Measurements from ENCODE around the gene PARD3B.

PARD3B gene

GRCh38 chr2:205078762-205079161 is 533.5 kb downstream of the PARD3B start:
- Histone ChIP-seq H3K4me1 (ENCODE audit: low read length) (no peaks in the 10 kb centered on the region), H3K9me3 (replicated peaks; ENCODE audit: insufficient read depth, low read length) (no peaks in the 10 kb centered on the region), H3K9me2 (replicated peaks; ENCODE audit: insufficient read depth, low read length) (no peaks in the 10 kb centered on the region), H3K36me3 (replicated peaks; ENCODE audit: insufficient read depth, low read length) (no peaks in the 10 kb centered on the region), H3K9ac (ENCODE audit: low read length) (no peak overlapping the region), H3F3A (ENCODE audit: insufficient read depth, low read length) (no peaks in the 10 kb centered on the region), H3K79me2 (ENCODE audit: low read length) (no peaks in the 10 kb centered on the region), H2AFZ (ENCODE audit: low read length) (no peak overlapping the region), H4K20me1 (ENCODE audit: insufficient read depth, low read length) (no peaks in the 10 kb centered on the region), H3K4me2 (ENCODE audit: low read depth, low read length) (no peak overlapping the region), H3K4me3 (ENCODE audit: low read length) (no peak overlapping the region), H3K27me3 (replicated peaks; ENCODE audit: insufficient read depth, low read length) (no peaks in the 10 kb centered on the region), H3K27ac (ENCODE audit: low read length) (no peak overlapping the region)
- TF ChIP-seq CTCF (IDR thresholded peaks at IDR 0.05; ENCODE audit: low read length) (no peak), EZH2phosphoT487 (IDR thresholded peaks at IDR 0.05; ENCODE audit: low read length) (no peak), EZH2 (optimal IDR thresholded peaks at IDR 0.05; ENCODE audit: low read depth, low read length) (no peak)
- no peak for DNase-seq

DNA sequence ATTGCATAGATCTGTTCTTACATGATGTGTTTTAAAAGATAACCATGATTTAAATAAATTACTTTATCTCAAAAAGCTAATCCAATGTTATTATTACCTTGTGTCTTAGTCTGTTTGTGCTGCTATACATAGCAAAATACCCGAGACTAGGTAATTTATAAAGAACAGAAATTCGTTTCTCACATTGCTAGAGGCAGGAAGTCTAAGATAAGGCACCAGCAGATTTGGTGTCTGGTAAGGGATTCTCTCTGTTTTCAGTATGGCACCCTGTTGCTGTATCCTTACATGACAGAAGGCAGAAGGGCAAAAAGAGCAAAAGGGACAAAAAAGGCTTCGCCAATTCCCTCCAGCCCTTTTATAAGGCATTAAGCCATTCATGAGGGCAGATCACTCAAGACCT is 533.9 kb downstream of the PARD3B start:
- H4K20me1 ChIP-seq (ENCODE audit: insufficient read depth, low read length): no peaks in the 10 kb centered on the region
- no peaks in the 10 kb centered on the region for H3K79me2 ChIP-seq (ENCODE audit: low read length)
- H3K4me2 ChIP-seq (ENCODE audit: low read depth, low read length): no peak overlapping the region
- no peaks in the 10 kb centered on the region for H3K4me1 ChIP-seq (ENCODE audit: low read length)
- no peaks in the 10 kb centered on the region for H3K9me3 ChIP-seq (replicated peaks; ENCODE audit: insufficient read depth, low read length)
- H3K9ac ChIP-seq (ENCODE audit: low read length): no peak overlapping the region
- H3K36me3 ChIP-seq (replicated peaks; ENCODE audit: insufficient read depth, low read length): no peaks in the 10 kb centered on the region
- TF ChIP-seq CTCF (IDR thresholded peaks at IDR 0.05; ENCODE audit: low read length): no peak
- no peak overlapping the region for H3K27ac ChIP-seq (ENCODE audit: low read length)
- no peaks in the 10 kb centered on the region for H3K9me2 ChIP-seq (replicated peaks; ENCODE audit: insufficient read depth, low read length)
- H3K27me3 ChIP-seq (replicated peaks; ENCODE audit: insufficient read depth, low read length): no peaks in the 10 kb centered on the region
- no peak for DNase-seq
- no peak overlapping the region for H3K4me3 ChIP-seq (ENCODE audit: low read length)
- no peak overlapping the region for H2AFZ ChIP-seq (ENCODE audit: low read length)
- H3F3A ChIP-seq (ENCODE audit: insufficient read depth, low read length): no peaks in the 10 kb centered on the region

GRCh38 chr2:205086662-205087061 is 541.4 kb downstream of the PARD3B start:
- Histone ChIP-seq H2AFZ (ENCODE audit: low read length) (no peak overlapping the region), H3K9me3 (replicated peaks; ENCODE audit: insufficient read depth, low read length) (no peaks in the 10 kb centered on the region), H3K4me1 (ENCODE audit: low read length) (no peaks in the 10 kb centered on the region), H3K36me3 (replicated peaks; ENCODE audit: insufficient read depth, low read length) (no peaks in the 10 kb centered on the region), H3K9me2 (replicated peaks; ENCODE audit: insufficient read depth, low read length) (no peaks in the 10 kb centered on the region), H3F3A (ENCODE audit: insufficient read depth, low read length) (no peaks in the 10 kb centered on the region; the same call in 1 of the 2 replicates), H3K27ac (ENCODE audit: low read length) (no peak overlapping the region), H3K4me3 (ENCODE audit: low read length) (no peak overlapping the region), H3K9ac (ENCODE audit: low read length) (no peak overlapping the region), H3K27me3 (replicated peaks; ENCODE audit: insufficient read depth, low read length) (no peaks in the 10 kb centered on the region), H4K20me1 (ENCODE audit: insufficient read depth, low read length) (no peaks in the 10 kb centered on the region), H3K4me2 (ENCODE audit: low read depth, low read length) (no peak overlapping the region), H3K79me2 (ENCODE audit: low read length) (no peaks in the 10 kb centered on the region)
- no peak for DNase-seq
- TF ChIP-seq EZH2 (optimal IDR thresholded peaks at IDR 0.05; ENCODE audit: low read depth, low read length) (no peak), CTCF (IDR thresholded peaks at IDR 0.05; ENCODE audit: low read length) (no peak), EZH2phosphoT487 (IDR thresholded peaks at IDR 0.05; ENCODE audit: low read length) (no peak)

All from MM.1S (cell line).